ENCODE measurements around the gene HSFX3.

GRCh38 chrX:149518236-149518635 is 31.5 kb downstream of the HSFX3 start:
- TF ChIP-seq CTCF (conservative IDR thresholded peaks at IDR 0.05; ENCODE audit: low read depth, low read length): no peak
- TF ChIP-seq EZH2 (IDR thresholded peaks at IDR 0.05; ENCODE audit: borderline replicate concordance, low read depth, low read length, poor library complexity, severe bottlenecking): no peak
